ENCODE data around the gene LPIN3.

LPIN3 gene

DNA sequence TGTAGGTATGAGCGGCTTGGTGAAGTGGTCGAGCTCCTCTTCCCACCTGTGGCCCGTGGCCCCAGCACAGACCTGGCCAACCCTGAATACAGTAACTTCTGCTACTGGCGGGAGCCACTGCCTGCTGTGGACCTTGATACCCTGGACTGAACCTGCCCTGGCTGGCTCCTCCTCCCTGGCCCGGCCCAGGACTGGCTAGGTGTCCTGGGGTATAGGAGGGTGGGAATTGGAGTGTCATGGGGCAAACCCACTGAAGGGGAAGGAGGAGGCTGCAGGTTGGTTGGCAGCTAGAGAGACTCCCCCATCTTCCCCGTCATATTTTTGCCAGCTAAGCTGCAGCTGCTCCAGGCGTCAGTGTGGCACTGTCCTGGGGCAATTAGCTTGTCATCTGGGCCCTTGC lies 18.1 kb downstream of the LPIN3 start:
- no peaks in the 10 kb centered on the region for H3K9me3 ChIP-seq (ENCODE audit: control insufficient read depth, low read length)
- H3K4me3 ChIP-seq (ENCODE audit: insufficient read depth, low read depth, low read length): no peak overlapping the region
- no peaks in the 10 kb centered on the region for H3K36me3 ChIP-seq (ENCODE audit: control insufficient read depth, insufficient read depth, low read length)
- no peaks in the 10 kb centered on the region for H3K4me1 ChIP-seq (ENCODE audit: control insufficient read depth, insufficient read depth, low read length)
- H3K27me3 ChIP-seq (ENCODE audit: control insufficient read depth, insufficient read depth, low read length, poor library complexity, severe bottlenecking): no peaks in the 10 kb centered on the region
- H3K27ac ChIP-seq (ENCODE audit: insufficient read depth, low read depth, low read length, poor library complexity, severe bottlenecking): no peak overlapping the region
- 92 to 94% methylated on average over 7 of the region's 7 CpGs for WGBS, 2 experiments

DNA sequence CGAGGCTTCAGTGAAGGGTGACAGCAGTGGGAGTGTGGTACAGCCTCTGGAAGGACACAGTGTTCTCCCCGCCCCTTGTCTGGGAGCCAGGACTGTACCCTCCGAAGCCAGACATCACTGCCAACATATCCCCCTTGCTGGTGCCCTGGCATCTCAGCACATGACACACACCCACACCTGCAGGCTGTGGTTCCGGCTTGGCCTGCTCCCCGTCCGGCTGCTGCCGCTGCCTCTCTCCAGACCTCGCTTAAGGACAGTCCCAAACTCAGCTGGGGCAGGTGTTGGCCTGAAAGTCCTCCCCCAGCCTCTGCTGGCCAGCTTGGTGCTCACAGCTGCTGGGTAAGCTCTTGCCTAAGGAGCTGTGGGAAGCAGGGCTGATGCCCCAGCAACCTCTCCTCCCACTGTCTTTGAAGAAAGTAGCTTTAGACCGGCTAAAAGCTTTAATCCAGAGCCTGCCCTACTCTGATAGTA lies 19.0 kb downstream of the LPIN3 start:
- 93 to 95% methylated on average over 9 of the region's 9 CpGs for WGBS, 2 experiments
- Histone ChIP-seq H3K36me3 (ENCODE audit: control insufficient read depth, insufficient read depth, low read length) (no peaks in the 10 kb centered on the region), H3K27ac (ENCODE audit: insufficient read depth, low read depth, low read length, poor library complexity, severe bottlenecking) (no peak overlapping the region), H3K27me3 (ENCODE audit: control insufficient read depth, insufficient read depth, low read length, poor library complexity, severe bottlenecking) (peaks cover 7% of the 10 kb centered on the region), H3K9me3 (ENCODE audit: control insufficient read depth, low read length) (no peaks in the 10 kb centered on the region), H3K4me3 (ENCODE audit: insufficient read depth, low read depth, low read length) (no peak overlapping the region), H3K4me1 (ENCODE audit: control insufficient read depth, insufficient read depth, low read length) (no peaks in the 10 kb centered on the region)

- H3K27me3 ChIP-seq (ENCODE audit: control insufficient read depth, insufficient read depth, low read length, poor library complexity, severe bottlenecking): peaks cover 22% of the 10 kb centered on the region
- no peaks in the 10 kb centered on the region for H3K36me3 ChIP-seq (ENCODE audit: control insufficient read depth, insufficient read depth, low read length)
- no peak overlapping the region for H3K4me3 ChIP-seq (ENCODE audit: insufficient read depth, low read depth, low read length)
- peaks cover 3% of the 10 kb centered on the region for H3K4me1 ChIP-seq (ENCODE audit: control insufficient read depth, insufficient read depth, low read length)
- 95% methylated on average over 22 of the region's 22 CpGs for WGBS, 2 experiments
- no peaks in the 10 kb centered on the region for H3K9me3 ChIP-seq (ENCODE audit: control insufficient read depth, low read length)
- H3K27ac ChIP-seq (ENCODE audit: insufficient read depth, low read depth, low read length, poor library complexity, severe bottlenecking): no peak overlapping the region
These were observed 20.5 kb downstream of the LPIN3 start for GRCh38 chr20:41360831-41361756.

GRCh38 chr20:41361757-41362747 lies 21.4 kb downstream of the LPIN3 start:
- H3K36me3 ChIP-seq (ENCODE audit: control insufficient read depth, insufficient read depth, low read length): no peaks in the 10 kb centered on the region
- H3K27me3 ChIP-seq (ENCODE audit: control insufficient read depth, insufficient read depth, low read length, poor library complexity, severe bottlenecking): peaks cover 31% of the 10 kb centered on the region
- H3K4me3 ChIP-seq (ENCODE audit: insufficient read depth, low read depth, low read length): no peak overlapping the region
- H3K27ac ChIP-seq (ENCODE audit: insufficient read depth, low read depth, low read length, poor library complexity, severe bottlenecking): no peak overlapping the region
- 94% methylated on average over 45 of the region's 45 CpGs for WGBS, 2 experiments
- peaks cover 4% of the 10 kb centered on the region for H3K4me1 ChIP-seq (ENCODE audit: control insufficient read depth, insufficient read depth, low read length)
- no peaks in the 10 kb centered on the region for H3K9me3 ChIP-seq (ENCODE audit: control insufficient read depth, low read length)

DNA sequence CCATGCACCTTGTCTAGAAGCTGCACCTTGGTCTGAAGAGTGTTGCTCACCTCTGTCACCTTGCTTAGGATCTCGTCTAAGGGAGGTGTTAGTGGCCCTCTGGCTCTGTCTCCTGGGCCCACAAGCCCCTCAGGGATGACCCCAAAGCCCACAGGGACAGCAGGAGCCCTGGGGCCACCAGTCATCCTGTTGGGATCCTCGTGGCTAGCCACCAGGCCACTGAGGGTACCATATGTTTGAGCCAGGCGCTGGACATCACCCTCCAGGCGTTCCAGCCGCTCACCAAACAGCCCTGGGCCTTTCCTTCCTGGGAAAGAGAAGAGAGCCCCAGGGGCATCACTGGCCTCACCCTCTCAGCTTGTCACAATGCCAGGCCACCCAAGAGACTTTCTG lies 22.1 kb downstream of the LPIN3 start:
- 92 to 95% methylated on average over 5 of the region's 5 CpGs for WGBS, 2 experiments
- no peak overlapping the region for H3K27ac ChIP-seq (ENCODE audit: insufficient read depth, low read depth, low read length, poor library complexity, severe bottlenecking)
- H3K36me3 ChIP-seq (ENCODE audit: control insufficient read depth, insufficient read depth, low read length): no peaks in the 10 kb centered on the region

DNA sequence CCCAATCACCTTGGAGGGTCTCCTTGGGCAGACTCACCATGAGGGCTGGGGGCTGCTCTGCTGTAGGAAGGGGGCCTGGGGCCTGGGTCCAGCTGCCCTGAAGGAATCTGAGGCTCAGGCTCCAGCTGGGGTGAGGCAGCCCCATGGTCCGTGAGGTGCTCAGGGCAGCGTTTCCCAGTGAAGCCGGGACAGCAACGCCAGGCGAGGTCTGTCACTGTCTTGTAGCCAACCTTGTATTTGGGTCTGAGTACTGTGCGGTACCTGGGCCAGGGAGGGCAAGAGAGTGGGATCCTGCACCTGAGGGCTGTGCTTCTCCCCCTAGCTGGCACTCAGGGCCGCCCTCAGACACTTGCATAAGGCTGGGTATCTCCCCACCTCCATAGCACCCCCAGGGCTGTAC lies 23.0 kb downstream of the LPIN3 start:
- Histone ChIP-seq H3K4me3 (ENCODE audit: insufficient read depth, low read depth, low read length) (no peak overlapping the region), H3K27me3 (ENCODE audit: control insufficient read depth, insufficient read depth, low read length, poor library complexity, severe bottlenecking) (peaks cover 44% of the 10 kb centered on the region), H3K4me1 (ENCODE audit: control insufficient read depth, insufficient read depth, low read length) (peaks cover 9% of the 10 kb centered on the region), H3K9me3 (ENCODE audit: control insufficient read depth, low read length) (no peaks in the 10 kb centered on the region), H3K27ac (ENCODE audit: insufficient read depth, low read depth, low read length, poor library complexity, severe bottlenecking) (no peak overlapping the region), H3K36me3 (ENCODE audit: control insufficient read depth, insufficient read depth, low read length) (no peaks in the 10 kb centered on the region)
- 91 to 97% methylated on average over 7 of the region's 7 CpGs for WGBS, 2 experiments

More for the DNA sequence above, 22.1 kb downstream of the LPIN3 start:
- H3K4me1 ChIP-seq (ENCODE audit: control insufficient read depth, insufficient read depth, low read length): peaks cover 9% of the 10 kb centered on the region
- no peaks in the 10 kb centered on the region for H3K9me3 ChIP-seq (ENCODE audit: control insufficient read depth, low read length)
- H3K27me3 ChIP-seq (ENCODE audit: control insufficient read depth, insufficient read depth, low read length, poor library complexity, severe bottlenecking): peaks cover 38% of the 10 kb centered on the region
- no peak overlapping the region for H3K4me3 ChIP-seq (ENCODE audit: insufficient read depth, low read depth, low read length)

- Histone ChIP-seq H3K4me1 (ENCODE audit: control insufficient read depth, insufficient read depth, low read length) (peaks cover 9% of the 10 kb centered on the region), H3K27me3 (ENCODE audit: control insufficient read depth, insufficient read depth, low read length, poor library complexity, severe bottlenecking) (peaks cover 47% of the 10 kb centered on the region)
- 89 to 93% methylated on average over 13 of the region's 13 CpGs for WGBS, 2 experiments
These were observed 23.7 kb downstream of the LPIN3 start for GRCh38 chr20:41364236-41364855.

DNA sequence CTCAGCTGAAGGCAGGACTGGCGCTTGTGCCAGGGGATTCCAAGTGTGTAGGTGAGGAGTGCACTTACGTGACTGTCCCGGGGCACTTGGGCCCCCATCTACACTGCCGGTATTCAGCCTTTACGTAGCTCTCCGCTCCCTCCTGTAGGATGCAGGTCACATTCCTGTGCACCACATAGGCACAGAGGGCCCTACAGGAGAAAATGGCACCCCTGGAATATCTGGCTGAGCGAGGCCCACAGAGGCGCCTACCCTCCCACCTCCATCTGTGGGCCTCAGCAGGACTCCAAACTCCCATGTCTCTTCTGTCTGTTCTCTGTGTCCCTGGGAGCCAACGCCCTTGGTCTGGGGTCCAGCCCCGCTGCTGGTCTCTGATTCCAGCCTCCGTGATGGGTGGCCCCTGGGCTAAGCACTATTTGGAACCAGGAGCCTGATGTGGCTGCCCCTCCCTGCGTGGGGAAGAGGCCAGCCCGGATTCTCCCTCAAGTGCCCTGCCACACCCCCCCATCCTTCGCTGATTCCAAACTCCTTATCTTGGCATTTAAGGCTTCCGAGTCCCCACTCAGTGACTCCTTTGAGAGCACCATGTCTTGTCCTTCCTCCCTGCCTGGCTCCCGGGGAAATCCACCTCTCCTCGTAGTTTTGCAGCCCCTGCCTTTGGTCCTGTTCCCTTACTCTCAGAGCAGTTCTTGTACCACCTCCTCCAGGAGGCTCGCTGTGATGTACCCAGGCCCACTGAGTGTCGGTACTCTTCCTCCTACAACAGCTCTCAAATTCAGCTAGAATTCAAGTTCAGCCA lies 24.5 kb downstream of the LPIN3 start:
- Histone ChIP-seq H3K4me1 (ENCODE audit: control insufficient read depth, insufficient read depth, low read length) (peaks cover 9% of the 10 kb centered on the region), H3K9me3 (ENCODE audit: control insufficient read depth, low read length) (no peaks in the 10 kb centered on the region), H3K36me3 (ENCODE audit: control insufficient read depth, insufficient read depth, low read length) (no peaks in the 10 kb centered on the region), H3K4me3 (ENCODE audit: insufficient read depth, low read depth, low read length) (no peak overlapping the region), H3K27ac (ENCODE audit: insufficient read depth, low read depth, low read length, poor library complexity, severe bottlenecking) (no peak overlapping the region), H3K27me3 (ENCODE audit: control insufficient read depth, insufficient read depth, low read length, poor library complexity, severe bottlenecking) (peaks cover 48% of the 10 kb centered on the region)
- 86 to 89% methylated on average over 19 of the region's 19 CpGs for WGBS, 2 experiments

More at GRCh38 chr20:41364236-41364855, 23.7 kb downstream of the LPIN3 start:
- no peak overlapping the region for H3K27ac ChIP-seq (ENCODE audit: insufficient read depth, low read depth, low read length, poor library complexity, severe bottlenecking)
- no peaks in the 10 kb centered on the region for H3K9me3 ChIP-seq (ENCODE audit: control insufficient read depth, low read length)
- H3K4me3 ChIP-seq (ENCODE audit: insufficient read depth, low read depth, low read length): no peak overlapping the region
- H3K36me3 ChIP-seq (ENCODE audit: control insufficient read depth, insufficient read depth, low read length): no peaks in the 10 kb centered on the region

GRCh38 chr20:41365777-41366545 lies 25.3 kb downstream of the LPIN3 start:
- Histone ChIP-seq H3K4me3 (ENCODE audit: insufficient read depth, low read depth, low read length) (peak overlapping the region; percentile 35), H3K36me3 (ENCODE audit: control insufficient read depth, insufficient read depth, low read length) (no peaks in the 10 kb centered on the region), H3K27me3 (ENCODE audit: control insufficient read depth, insufficient read depth, low read length, poor library complexity, severe bottlenecking) (peaks cover 48% of the 10 kb centered on the region), H3K4me1 (ENCODE audit: control insufficient read depth, insufficient read depth, low read length) (peaks cover 9% of the 10 kb centered on the region), H3K27ac (ENCODE audit: insufficient read depth, low read depth, low read length, poor library complexity, severe bottlenecking) (no peak overlapping the region), H3K9me3 (ENCODE audit: control insufficient read depth, low read length) (no peaks in the 10 kb centered on the region)
- 6 to 7% methylated on average over 76 of the region's 76 CpGs for WGBS, 2 experiments

Data from ectodermal cell (in vitro differentiated cells).